HepG2 (cell line): ENCODE results near the gene MOK. TPM values are rescaled to one million over a fixed set of nuclear protein-coding genes. Genes with fewer than 3 reads are reported as not detected.

ENCODE experiments used
- DPF2 ChIP-seq: sonication (generic); formaldehyde crosslinking; IDR thresholded peaks from 2 replicates; pipeline ENCODE4 v1.4.0; 2020; ENCODE audit warnings: mild to moderate bottlenecking, low read depth, missing genetic modification reagents, borderline replicate concordance
- ETV5 ChIP-seq: IDR thresholded peaks from 2 replicates; pipeline ENCODE4 v1.6.1; 2018; ENCODE audit warnings: missing biosample characterization, missing genetic modification reagents, inconsistent platforms, borderline replicate concordance
- FOXM1 ChIP-seq: sonication (generic); formaldehyde crosslinking; IDR thresholded peaks from 2 replicates; pipeline ENCODE4 v1.5.0; 2020; ENCODE audit warnings: missing genetic modification reagents
- HNRNPL ChIP-seq: fragments of 200-400 bp; formaldehyde crosslinking; IDR thresholded peaks from 2 replicates; pipeline ENCODE4 v1.6.1; 2017; ENCODE audit warnings: mild to moderate bottlenecking, low read depth, low read length
- KDM5B ChIP-seq: sonication (generic); formaldehyde crosslinking; IDR thresholded peaks from 2 replicates; pipeline ENCODE4 v1.4.0; 2020; ENCODE audit warnings: missing genetic modification reagents, mild to moderate bottlenecking, borderline replicate concordance
- KLF11 ChIP-seq: IDR thresholded peaks from 2 replicates; pipeline ENCODE4 v1.6.1; 2016; ENCODE audit warnings: missing compliant biosample characterization
- RAD51 ChIP-seq: fragments of 450-650 bp; IDR thresholded peaks from 2 replicates; pipeline ENCODE4 v1.6.1; 2016; ENCODE audit warnings: borderline replicate concordance
- SMAD1 ChIP-seq: sonication (generic); formaldehyde crosslinking; IDR thresholded peaks from 2 replicates; pipeline ENCODE4 v1.4.0; 2020; ENCODE audit warnings: missing genetic modification reagents, low read depth, mild to moderate bottlenecking, borderline replicate concordance
- THAP9 ChIP-seq: sonication (generic); formaldehyde crosslinking; IDR thresholded peaks from 2 replicates; pipeline ENCODE4; 2020; ENCODE audit warnings: missing genetic modification reagents, mild to moderate bottlenecking, borderline replicate concordance
- ZHX2 ChIP-seq, 2 experiments: sonication (generic) in 1 of 2; formaldehyde crosslinking in 1 of 2; IDR thresholded peaks; 2 replicates each; pipeline versions ENCODE4 v1.6.1 to v1.9.0; 2014 to 2022; ENCODE audit warnings: antibody characterized with exemption in 1 of 2, borderline replicate concordance in 1 of 2, inconsistent platforms in 1 of 2, low read depth in 1 of 2, missing genetic modification reagents in 1 of 2
- ZNF138 ChIP-seq: sonication (generic); formaldehyde crosslinking; IDR thresholded peaks from 2 replicates; pipeline ENCODE4 v1.5.0; 2020; ENCODE audit warnings: mild to moderate bottlenecking, low read depth, missing genetic modification reagents
- ZNF597 ChIP-seq: sonication (generic); formaldehyde crosslinking; IDR thresholded peaks from 2 replicates; pipeline ENCODE4 v1.5.0; 2020; ENCODE audit warnings: missing genetic modification reagents
- ZNF770 ChIP-seq: sonication (generic); formaldehyde crosslinking; IDR thresholded peaks from 2 replicates; pipeline ENCODE4 v1.5.0; 2020; ENCODE audit warnings: mild to moderate bottlenecking, missing genetic modification reagents
- ZNF83 ChIP-seq: sonication (generic); formaldehyde crosslinking; IDR thresholded peaks from 2 replicates; pipeline ENCODE4 v1.4.0; 2020; ENCODE audit warnings: missing genetic modification reagents, mild to moderate bottlenecking, borderline replicate concordance
- ZSCAN22 ChIP-seq: sonication (generic); formaldehyde crosslinking; IDR thresholded peaks from 2 replicates; pipeline ENCODE4 v1.4.0; 2020; ENCODE audit warnings: mild to moderate bottlenecking, missing genetic modification reagents
- polyA plus RNA-seq, 8 experiments: library from polyadenylated mRNA; depleted of rRNA in 3 of 8; stranded (reverse) in 7 of 8; unstranded in 1 of 8; fragments of >200 nt; fragmentation: Illumina TruSeq in 4 of 8; extraction: Trizol in 4 of 8; gene quantifications; 2 replicates each; pipeline versions ENCODE4 v1.2.1 to v1.2.3, GENCODE V29; 2011 to 2016; ENCODE audit warnings: low read depth in 4 of 8, missing spikeins in 1 of 8, mixed read lengths in 1 of 8; ENCODE audit not compliant: insufficient read depth in 1 of 8
- total RNA-seq, 5 experiments: library from RNA; depleted of rRNA; stranded (reverse); fragments of >200 nt; fragmentation: Illumina TruSeq; extraction: Trizol; gene quantifications; 2 replicates each; pipeline ENCODE4 v1.2.3, GENCODE V29; 2016; ENCODE audit warnings: low read depth in 1 of 5

MOK gene
- total and polyA plus RNA-seq, 2 of the 13 experiments (the other 11 are each of a cell fraction or from before 2014, with no cell fraction given): 15.3 to 16.9 TPM

GRCh38 chr14:102304611-102305506 is at the start of gene MOK (continued):
- TF ChIP-seq ZNF83 (no peak), KLF11 (CRISPR knock-in tag) (no peak), THAP9 (CRISPR knock-in tag) (peak; percentile 52; the same call in 1 of the 2 replicates), DPF2 (CRISPR knock-in tag) (peak; percentile 44; the same call in 1 of the 2 replicates), FOXM1 (CRISPR knock-in tag) (no peak), KDM5B (0 out of 2 replicates have a peak, but pooled peaks have one; percentile 66), ZNF597 (CRISPR knock-in tag) (no peak), HNRNPL (no peak), RAD51 (no peak), ZHX2 (IDR thresholded peaks at IDR 0.05; ENCODE audit: low read depth) (0 out of 2 replicates have a peak, but pooled peaks have one; percentile 51), ZHX2 (CRISPR knock-in tag; IDR thresholded peaks at IDR 0.05; ENCODE audit: borderline replicate concordance) (no peak), ZNF138 (CRISPR knock-in tag) (no peak), ZNF770 (CRISPR knock-in tag) (0 out of 2 replicates have a peak, but pooled peaks have one; percentile 52), SMAD1 (CRISPR knock-in tag) (peak; percentile 67; the same call in 1 of the 2 replicates), ZSCAN22 (CRISPR knock-in tag) (no peak), ETV5 (CRISPR knock-in tag) (peak; percentile 28; the same call in 1 of the 2 replicates)
